WI38 (cell line): ENCODE measurements around the gene S100Z.
"Not testable (repeated sequence)": the region's sequence is repeated elsewhere in the genome, so short reads cannot be mapped to it uniquely, and the experiment has no call there.

Source experiments
- H3K4me3 ChIP-seq: 2 replicates; pipeline ENCODE4 v1.5.1; 2011; ENCODE audit warnings: low read depth, mild to moderate bottlenecking, control low read depth, low read length
- CTCF ChIP-seq: IDR thresholded peaks from 2 replicates; pipeline ENCODE4 v1.5.1; 2012; ENCODE audit warnings: low read depth, mild to moderate bottlenecking, control low read depth, low read length

Gene S100Z

GRCh38 chr5:76901522-76901921, 51.7 kb downstream of the S100Z start:
- H3K4me3 ChIP-seq: no peak overlapping the region
- TF ChIP-seq CTCF: no peak

- TF ChIP-seq CTCF: no peak
- H3K4me3 ChIP-seq: no peak overlapping the region
These were observed 58.4 kb downstream of the S100Z start for GRCh38 chr5:76908166-76908565.

GRCh38 chr5:76910344-76910933, 60.6 kb downstream of the S100Z start:
- H3K4me3 ChIP-seq: not testable (repeated sequence)

- H3K4me3 ChIP-seq: not testable (repeated sequence)
These were observed 64.9 kb downstream of the S100Z start for GRCh38 chr5:76914671-76915070.

- no peak overlapping the region for H3K4me3 ChIP-seq
- no peak for TF ChIP-seq CTCF
These were observed 68.7 kb downstream of the S100Z start for GRCh38 chr5:76918539-76918938.

- no peak overlapping the region for H3K4me3 ChIP-seq
- TF ChIP-seq CTCF: no peak
These were observed 70.7 kb downstream of the S100Z start for GRCh38 chr5:76920491-76920890.

- no peak for TF ChIP-seq CTCF
- H3K4me3 ChIP-seq: no peak overlapping the region
These were observed 76.7 kb downstream of the S100Z start for GRCh38 chr5:76926329-76927105.

GRCh38 chr5:76927961-76928360, 78.1 kb downstream of the S100Z start:
- H3K4me3 ChIP-seq: no peak overlapping the region
- no peak for TF ChIP-seq CTCF
